Stimulated activated CD4-positive, alpha-beta T cell treated with anti-CD3 and anti-CD28 coated beads, Interleukin-15, amount 100 ng/mL, for 1 hour (primary cell): Measurements from ENCODE around the gene ZMPSTE24.
"Not testable (repeated sequence)": the region's sequence is repeated elsewhere in the genome, so short reads cannot be mapped to it uniquely, and the experiment has no call there.

Source experiments
- DNase-seq, 2 donors: peaks; one replicate each; pipeline ENCODE4 v3.0.0-alpha.2; 2020; ENCODE audit warnings: low read depth in 1 of 2, low spot score in 1 of 2

The ZMPSTE24 gene

GRCh38 chr1:40316595-40317393 is 58.8 kb downstream of the ZMPSTE24 start, which contains the start of gene COL9A2:
Gene COL9A2, minus strand, starts transcription at chr1:40317286. Its CDS starts 89 bp downstream, at chr1:40317197.
- DNase-seq, result peak; percentile 30 to 35

- no peak for DNase-seq
These were observed 59.5 kb downstream of the ZMPSTE24 start for GRCh38 chr1:40317394-40318074.

- no peak for DNase-seq
These were observed 60.4 kb downstream of the ZMPSTE24 start for GRCh38 chr1:40318476-40318875.

GRCh38 chr1:40318970-40319621 is 61.1 kb downstream of the ZMPSTE24 start:
- DNase-seq, result no peak

- not testable (repeated sequence) for DNase-seq
These were observed 73.4 kb downstream of the ZMPSTE24 start for GRCh38 chr1:40331403-40331802.

- DNase-seq, result no peak
These were observed 74.7 kb downstream of the ZMPSTE24 start for GRCh38 chr1:40332695-40333094.

GRCh38 chr1:40337443-40337842 is 79.4 kb downstream of the ZMPSTE24 start:
- no peak for DNase-seq

GRCh38 chr1:40338745-40339419 is 80.8 kb downstream of the ZMPSTE24 start:
- peak; percentile 79 to 86 for DNase-seq

GRCh38 chr1:40339420-40340323 is 81.6 kb downstream of the ZMPSTE24 start:
- no peak for DNase-seq

GRCh38 chr1:40341491-40342380 is 83.7 kb downstream of the ZMPSTE24 start:
- DNase-seq, result no peak

GRCh38 chr1:40342381-40342717 is 84.3 kb downstream of the ZMPSTE24 start:
- DNase-seq, result not testable (repeated sequence)
